Ovary (tissue), 3 donors: Measurements from ENCODE around the gene RND1.

Source experiments
- CTCF ChIP-seq, 3 donors: fragments of 450-650 bp in 2 of 3; fragments of 200-600 bp in 1 of 3; IDR thresholded peaks; one replicate each; pipeline versions ENCODE4 v1.5.1 to v1.8.0; 2016 to 2022; ENCODE audit warnings: antibody characterized with exemption in 3 of 3, mild to moderate bottlenecking in 1 of 3
- EP300 ChIP-seq: sonication (generic); formaldehyde crosslinking; IDR thresholded peaks from one replicate; pipeline ENCODE4 v1.6.1; 2017; ENCODE audit warnings: antibody characterized with exemption
- POLR2A ChIP-seq: fragments of 450-650 bp; IDR thresholded peaks from one replicate; pipeline ENCODE4 v1.6.1; 2017; ENCODE audit warnings: antibody characterized with exemption, mild to moderate bottlenecking, moderate library complexity
- donor health status: DM: no; HTN: no; CAD: no.

- TF ChIP-seq CTCF (IDR thresholded peaks at IDR 0.05): no peak
- TF ChIP-seq POLR2A: no peak
- TF ChIP-seq EP300: no peak
Observed at GRCh38 chr12:48858043-48858442, 7.6 kb downstream of the RND1 start.
